Loucy (cell line): ENCODE measurements around the gene SIRT6.
"Not testable (repeated sequence)": the region's sequence is repeated elsewhere in the genome, so short reads cannot be mapped to it uniquely, and the experiment has no call there.

Experiments used
- H2AFZ ChIP-seq: fragments of 200-600 bp; sonication (generic); 2 replicates; pipeline ENCODE4 v1.6.0; 2016; ENCODE audit warnings: antibody characterized with exemption, mild to moderate bottlenecking, low read length, moderate library complexity
- H3F3A ChIP-seq: fragments of 200-600 bp; 2 replicates; pipeline ENCODE4 v1.6.0; 2016; ENCODE audit warnings: antibody characterized with exemption, low read depth, mild to moderate bottlenecking
- H3K27me3 ChIP-seq: fragments of 200-600 bp; sonication (generic); 2 replicates; pipeline ENCODE4 v1.6.1; 2014; ENCODE audit warnings: low read length, mild to moderate bottlenecking; ENCODE audit not compliant: insufficient read depth, poor library complexity, severe bottlenecking
- H3K36me3 ChIP-seq: fragments of 200-600 bp; sonication (generic); 2 replicates; pipeline ENCODE4 v1.6.1; 2016; ENCODE audit warnings: low read length; ENCODE audit not compliant: insufficient read depth
- H3K4me1 ChIP-seq: fragments of 200-600 bp; sonication (generic); 2 replicates; pipeline ENCODE4 v1.5.1; 2014; ENCODE audit warnings: low read length, mild to moderate bottlenecking; ENCODE audit not compliant: insufficient read depth, poor library complexity, severe bottlenecking
- H3K4me2 ChIP-seq: fragments of 200-600 bp; sonication (generic); 2 replicates; pipeline ENCODE4 v1.6.0; 2014; ENCODE audit warnings: antibody characterized with exemption, low read length, low read depth, mild to moderate bottlenecking; ENCODE audit not compliant: poor library complexity, severe bottlenecking
- H3K4me3 ChIP-seq: fragments of 200-600 bp; sonication (generic); 2 replicates; pipeline ENCODE4 v1.5.1; 2014; ENCODE audit warnings: low read length, mild to moderate bottlenecking, mixed read lengths; ENCODE audit not compliant: poor library complexity, severe bottlenecking
- H3K79me2 ChIP-seq: fragments of 200-600 bp; sonication (generic); 2 replicates; pipeline ENCODE4 v1.6.1; 2014; ENCODE audit warnings: low read length; ENCODE audit not compliant: insufficient read depth
- H3K9ac ChIP-seq: fragments of 200-600 bp; sonication (generic); 2 replicates; pipeline ENCODE4 v1.6.0; 2014; ENCODE audit warnings: mild to moderate bottlenecking, low read depth, low read length, moderate library complexity; ENCODE audit not compliant: poor library complexity, severe bottlenecking
- H3K9me2 ChIP-seq: fragments of 200-600 bp; sonication (generic); replicated peaks from 2 replicates; pipeline ENCODE4 v1.6.1; 2016; ENCODE audit warnings: low read depth, low read length, mixed read lengths
- H3K9me3 ChIP-seq: fragments of 200-600 bp; sonication (generic); 2 replicates; pipeline ENCODE4 v1.6.1; 2014; ENCODE audit warnings: mild to moderate bottlenecking, antibody characterized with exemption, low read length, low read depth; ENCODE audit not compliant: insufficient read depth
- H4K20me1 ChIP-seq: fragments of 200-600 bp; sonication (generic); 2 replicates; pipeline ENCODE4 v1.6.0; 2014; ENCODE audit warnings: antibody characterized with exemption, low read length, mild to moderate bottlenecking; ENCODE audit not compliant: insufficient read depth, poor library complexity, severe bottlenecking
- EZH2phosphoT487 ChIP-seq: fragments of 200-600 bp; IDR thresholded peaks from 2 replicates; pipeline ENCODE4 v1.6.1; 2018; ENCODE audit warnings: antibody characterized with exemption, mild to moderate bottlenecking, moderate library complexity, borderline replicate concordance
- TF ChIP-seq, protein P1 (sequence below): fragments of 200-600 bp; sonication (generic); conservative IDR thresholded peaks from 2 replicates; pipeline ENCODE4 v1.5.1; 2014; ENCODE audit warnings: mild to moderate bottlenecking, antibody characterized with exemption, low read length

SIRT6 gene

GRCh38 chr19:4182084-4182810, at the start of gene SIRT6, which contains the start of gene ANKRD24:
Gene SIRT6 (minus strand): TSS chr19:4182563. CDS start chr19:4182539, 24 bp downstream.
Gene ANKRD24 (plus strand): TSS chr19:4182689. CDS start chr19:4186426, 3,737 bp downstream.
- Histone ChIP-seq H4K20me1 (no peaks in the 10 kb centered on the region), H3F3A (no peaks in the 10 kb centered on the region), H3K9ac (peak within 1 kb of the TSS; percentile 94), H3K9me2 (no peaks in the 10 kb centered on the region), H3K9me3 (no peaks in the 10 kb centered on the region), H3K27me3 (no peaks in the 10 kb centered on the region), H3K4me1 (peaks cover 5% of the 10 kb centered on the region), H3K79me2 (peaks cover 17% of the 10 kb centered on the region; the same call in 1 of the 2 replicates), H3K4me3 (peak within 1 kb of the TSS; percentile 95), H3K4me2 (peak within 1 kb of the TSS; percentile 93), H2AFZ (peak within 1 kb of the TSS; percentile 93), H3K36me3 (no peaks in the 10 kb centered on the region)
- TF ChIP-seq, protein P1, sequence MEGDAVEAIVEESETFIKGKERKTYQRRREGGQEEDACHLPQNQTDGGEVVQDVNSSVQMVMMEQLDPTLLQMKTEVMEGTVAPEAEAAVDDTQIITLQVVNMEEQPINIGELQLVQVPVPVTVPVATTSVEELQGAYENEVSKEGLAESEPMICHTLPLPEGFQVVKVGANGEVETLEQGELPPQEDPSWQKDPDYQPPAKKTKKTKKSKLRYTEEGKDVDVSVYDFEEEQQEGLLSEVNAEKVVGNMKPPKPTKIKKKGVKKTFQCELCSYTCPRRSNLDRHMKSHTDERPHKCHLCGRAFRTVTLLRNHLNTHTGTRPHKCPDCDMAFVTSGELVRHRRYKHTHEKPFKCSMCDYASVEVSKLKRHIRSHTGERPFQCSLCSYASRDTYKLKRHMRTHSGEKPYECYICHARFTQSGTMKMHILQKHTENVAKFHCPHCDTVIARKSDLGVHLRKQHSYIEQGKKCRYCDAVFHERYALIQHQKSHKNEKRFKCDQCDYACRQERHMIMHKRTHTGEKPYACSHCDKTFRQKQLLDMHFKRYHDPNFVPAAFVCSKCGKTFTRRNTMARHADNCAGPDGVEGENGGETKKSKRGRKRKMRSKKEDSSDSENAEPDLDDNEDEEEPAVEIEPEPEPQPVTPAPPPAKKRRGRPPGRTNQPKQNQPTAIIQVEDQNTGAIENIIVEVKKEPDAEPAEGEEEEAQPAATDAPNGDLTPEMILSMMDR = no peak
- no peak for TF ChIP-seq EZH2phosphoT487

DNA sequence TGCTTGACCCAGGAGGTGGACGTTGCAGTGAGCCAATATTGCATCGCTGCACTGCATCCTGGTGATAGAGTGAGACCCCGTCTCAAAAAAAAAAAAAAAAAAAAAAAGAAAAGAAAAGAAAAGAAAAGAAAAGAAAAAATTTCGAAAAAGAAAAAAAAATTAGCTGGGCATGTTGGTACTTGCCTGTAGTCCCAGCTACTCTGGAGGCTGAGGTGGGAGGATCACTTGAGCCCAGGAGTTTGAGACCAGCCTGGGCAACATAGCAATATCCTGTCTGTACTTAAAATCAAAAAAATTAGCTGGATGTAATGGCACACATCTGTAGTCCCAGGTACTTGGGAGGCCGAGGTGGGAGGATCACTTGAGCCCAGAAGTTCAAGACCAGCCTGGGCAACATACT, 49.8 kb upstream of the SIRT6 start:
- H3K4me1 ChIP-seq, H3K9me2 ChIP-seq, H4K20me1 ChIP-seq, H2AFZ ChIP-seq, H3K36me3 ChIP-seq, H3F3A ChIP-seq, H3K4me2 ChIP-seq, H3K9ac ChIP-seq, H3K4me3 ChIP-seq, H3K9me3 ChIP-seq, H3K79me2 ChIP-seq: not testable (repeated sequence)
- H3K27me3 ChIP-seq = peaks cover 11% of the 10 kb centered on the region

DNA sequence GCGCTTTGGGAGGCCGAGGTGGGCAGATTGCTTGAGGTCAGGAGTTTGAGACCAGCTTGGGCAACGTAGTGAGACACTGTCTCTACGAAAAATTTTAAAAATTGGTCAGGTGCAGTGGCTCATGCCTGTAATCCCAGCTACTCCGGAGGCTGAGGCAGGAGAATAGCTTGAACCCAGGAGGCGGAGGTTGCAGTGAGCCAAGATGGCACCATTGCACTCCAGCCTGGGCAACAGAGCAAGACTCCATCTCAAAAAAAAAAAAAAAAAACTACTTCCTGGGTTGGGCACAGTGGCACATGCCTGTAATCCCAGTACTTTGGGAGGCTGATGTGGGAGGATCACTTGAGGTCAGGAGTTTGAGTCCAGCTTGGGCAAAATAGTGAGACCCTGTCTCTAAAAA, 49.2 kb upstream of the SIRT6 start:
- not testable (repeated sequence) for H3K36me3 ChIP-seq, H3K4me3 ChIP-seq, H3K4me1 ChIP-seq, H3K9me3 ChIP-seq, H3K9me2 ChIP-seq, H3K9ac ChIP-seq, H2AFZ ChIP-seq, H3K4me2 ChIP-seq, H3K79me2 ChIP-seq, H4K20me1 ChIP-seq, H3F3A ChIP-seq
- peaks cover 11% of the 10 kb centered on the region for H3K27me3 ChIP-seq

GRCh38 chr19:4230237-4230636, 47.9 kb upstream of the SIRT6 start:
- not testable (repeated sequence) for H3K9me2 ChIP-seq, H3K9me3 ChIP-seq, H3K4me1 ChIP-seq, H3K79me2 ChIP-seq, H3K9ac ChIP-seq, H3F3A ChIP-seq, H2AFZ ChIP-seq, H3K36me3 ChIP-seq, H3K4me2 ChIP-seq, H3K4me3 ChIP-seq, H4K20me1 ChIP-seq
- peaks cover 11% of the 10 kb centered on the region for H3K27me3 ChIP-seq
